ACC112 (cell line): ENCODE measurements around the gene CDKN2AIPNL.
"Not testable (repeated sequence)": the region's sequence is repeated elsewhere in the genome, so short reads cannot be mapped to it uniquely, and the experiment has no call there.

ENCODE experiments used
- H2AFZ ChIP-seq: fragments of 200-600 bp; sonication (generic); one replicate; pipeline ENCODE4 v1.6.0; 2017; ENCODE audit warnings: antibody characterized with exemption, low read length; ENCODE audit not compliant: unreplicated experiment
- H3K27ac ChIP-seq: fragments of 200-600 bp; sonication (generic); 2 replicates; pipeline ENCODE4 v1.5.1; 2014; ENCODE audit warnings: low read depth, mild to moderate bottlenecking, antibody characterized with exemption, low read length, moderate library complexity
- H3K27me3 ChIP-seq: fragments of 200-600 bp; sonication (generic); 2 replicates; pipeline ENCODE4 v1.6.1; 2014; ENCODE audit warnings: mild to moderate bottlenecking, antibody characterized with exemption, low read length, moderate library complexity, mixed read lengths; ENCODE audit not compliant: insufficient read depth
- H3K36me3 ChIP-seq: fragments of 200-600 bp; sonication (generic); 2 replicates; pipeline ENCODE4 v1.6.1; 2016; ENCODE audit warnings: mild to moderate bottlenecking, antibody characterized with exemption, low read length, moderate library complexity, mixed read lengths; ENCODE audit not compliant: insufficient read depth
- H3K4me1 ChIP-seq: fragments of 200-600 bp; sonication (generic); one replicate; pipeline ENCODE4 v1.6.1; 2016; ENCODE audit warnings: low read length, mixed read lengths; ENCODE audit not compliant: insufficient read depth, unreplicated experiment, control insufficient read depth
- H3K4me3 ChIP-seq: fragments of 200-600 bp; sonication (generic); 2 replicates; pipeline ENCODE4 v1.5.1; 2014; ENCODE audit warnings: mild to moderate bottlenecking, low read depth, low read length
- H3K79me2 ChIP-seq: fragments of 200-600 bp; sonication (generic); one replicate; pipeline ENCODE4 v1.6.0; 2016; ENCODE audit warnings: low read length; ENCODE audit not compliant: control insufficient read depth, unreplicated experiment, insufficient read depth

The CDKN2AIPNL gene

GRCh38 chr5:134422791-134423365 lies 11.2 kb upstream of the CDKN2AIPNL start:
- Histone ChIP-seq H3K27ac (no peak overlapping the region), H3K36me3 (no peaks in the 10 kb centered on the region), H3K4me3 (no peak overlapping the region), H3K4me1 (peaks cover 6% of the 10 kb centered on the region), H3K79me2 (no peaks in the 10 kb centered on the region), H3K27me3 (no peaks in the 10 kb centered on the region), H2AFZ (no peak overlapping the region)

- H3K27me3 ChIP-seq, H3K4me3 ChIP-seq, H3K79me2 ChIP-seq, H3K27ac ChIP-seq, H3K4me1 ChIP-seq, H3K36me3 ChIP-seq, H2AFZ ChIP-seq: not testable (repeated sequence)
Measured at GRCh38 chr5:134421038-134421437, 9.4 kb upstream of the CDKN2AIPNL start.

GRCh38 chr5:134420343-134420742 lies 8.7 kb upstream of the CDKN2AIPNL start:
- Histone ChIP-seq H3K4me3 (no peak overlapping the region), H3K27ac (no peak overlapping the region), H3K79me2 (no peaks in the 10 kb centered on the region), H3K36me3 (no peaks in the 10 kb centered on the region), H3K27me3 (no peaks in the 10 kb centered on the region), H3K4me1 (peaks cover 6% of the 10 kb centered on the region), H2AFZ (no peak overlapping the region)

- Histone ChIP-seq H3K27me3 (no peaks in the 10 kb centered on the region), H3K4me3 (no peak overlapping the region), H3K79me2 (no peaks in the 10 kb centered on the region), H3K4me1 (peaks cover 6% of the 10 kb centered on the region), H3K27ac (no peak overlapping the region), H2AFZ (no peak overlapping the region), H3K36me3 (no peaks in the 10 kb centered on the region)
Measured at GRCh38 chr5:134418958-134419357, 7.3 kb upstream of the CDKN2AIPNL start.

- H3K79me2 ChIP-seq = no peaks in the 10 kb centered on the region
- no peak overlapping the region for H3K4me3 ChIP-seq
- H3K27ac ChIP-seq = no peak overlapping the region
- H2AFZ ChIP-seq = no peak overlapping the region
- no peaks in the 10 kb centered on the region for H3K36me3 ChIP-seq
- no peaks in the 10 kb centered on the region for H3K27me3 ChIP-seq
- H3K4me1 ChIP-seq = peaks cover 6% of the 10 kb centered on the region
Measured at GRCh38 chr5:134417707-134418106, 6.0 kb upstream of the CDKN2AIPNL start.

- Histone ChIP-seq H3K36me3 (no peaks in the 10 kb centered on the region), H3K79me2 (peaks cover 21% of the 10 kb centered on the region), H3K27me3 (no peaks in the 10 kb centered on the region), H3K4me1 (peaks cover 17% of the 10 kb centered on the region), H3K4me3 (no peak overlapping the region), H3K27ac (no peak overlapping the region), H2AFZ (no peak overlapping the region)
Measured at GRCh38 chr5:134413046-134413445, 1.4 kb upstream of the CDKN2AIPNL start.

- Histone ChIP-seq H3K27ac (no peak overlapping the region), H2AFZ (peak overlapping the region; percentile 57), H3K4me1 (peaks cover 22% of the 10 kb centered on the region), H3K27me3 (no peaks in the 10 kb centered on the region), H3K36me3 (0 out of 2 replicates have a peak, but pooled peaks cover under 1% of the 10 kb centered on the region), H3K4me3 (peak overlapping the region; percentile 89), H3K79me2 (peaks cover 21% of the 10 kb centered on the region)
Measured at GRCh38 chr5:134411228-134411545, 494 bp downstream of the CDKN2AIPNL start.

- Histone ChIP-seq H3K4me1 (peaks cover 23% of the 10 kb centered on the region), H3K36me3 (peaks cover 4% of the 10 kb centered on the region; the same call in 1 of the 2 replicates), H3K79me2 (peaks cover 21% of the 10 kb centered on the region), H2AFZ (no peak overlapping the region), H3K4me3 (peak overlapping the region; percentile 89), H3K27me3 (no peaks in the 10 kb centered on the region), H3K27ac (no peak overlapping the region)
Measured at GRCh38 chr5:134410822-134411221, 859 bp downstream of the CDKN2AIPNL start.

GRCh38 chr5:134409321-134409720 lies 2.4 kb downstream of the CDKN2AIPNL start:
- no peak overlapping the region for H3K27ac ChIP-seq
- peaks cover 6% of the 10 kb centered on the region; the same call in 1 of the 2 replicates for H3K36me3 ChIP-seq
- H3K4me3 ChIP-seq = peak overlapping the region; percentile 89; the same call in 1 of the 2 replicates
- peaks cover 21% of the 10 kb centered on the region for H3K79me2 ChIP-seq
- H2AFZ ChIP-seq = no peak overlapping the region
- H3K4me1 ChIP-seq = peaks cover 23% of the 10 kb centered on the region
- H3K27me3 ChIP-seq = no peaks in the 10 kb centered on the region

GRCh38 chr5:134406390-134406789 lies 5.3 kb downstream of the CDKN2AIPNL start:
- Histone ChIP-seq H2AFZ (no peak overlapping the region), H3K27me3 (no peaks in the 10 kb centered on the region), H3K36me3 (peaks cover 6% of the 10 kb centered on the region; the same call in 1 of the 2 replicates), H3K27ac (no peak overlapping the region), H3K4me1 (peaks cover 23% of the 10 kb centered on the region), H3K4me3 (no peak overlapping the region), H3K79me2 (peaks cover 19% of the 10 kb centered on the region)

- peaks cover 6% of the 10 kb centered on the region for H3K4me1 ChIP-seq
- no peak overlapping the region for H3K4me3 ChIP-seq
- H2AFZ ChIP-seq = no peak overlapping the region
- H3K36me3 ChIP-seq = peaks cover 11% of the 10 kb centered on the region; the same call in 1 of the 2 replicates
- no peak overlapping the region for H3K27ac ChIP-seq
- H3K79me2 ChIP-seq = peaks cover under 1% of the 10 kb centered on the region
- H3K27me3 ChIP-seq = no peaks in the 10 kb centered on the region
Measured at GRCh38 chr5:134403951-134404350, 7.7 kb downstream of the CDKN2AIPNL start.
